ENCODE results near the gene ZSWIM9.

ZSWIM9 gene

DNA sequence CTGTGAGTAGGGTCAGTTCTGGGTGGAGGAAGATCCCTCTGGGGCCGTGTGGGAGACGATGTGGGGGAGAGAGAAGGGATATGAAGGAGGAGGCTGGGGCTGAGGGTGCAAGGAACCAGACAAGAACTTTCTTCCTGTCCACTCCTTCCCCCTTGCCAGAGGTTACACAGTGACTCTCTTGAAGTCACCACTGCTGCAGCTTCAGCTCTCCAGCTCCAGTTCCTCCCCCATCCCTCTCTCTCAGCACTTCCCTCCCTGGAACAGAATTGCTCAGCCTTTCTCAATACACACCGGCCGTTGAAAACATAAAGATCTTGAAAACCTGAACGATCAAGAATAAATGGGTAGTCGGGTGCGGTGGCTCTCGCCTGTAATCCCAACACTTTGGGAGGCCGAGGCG, 5.1 kb downstream of the ZSWIM9 start:
- Histone ChIP-seq H3K4me3 (ENCODE audit: low read length) (no peak overlapping the region), H3K27me3 (replicated peaks; ENCODE audit: control insufficient read depth, insufficient read depth, low read length) (no peaks in the 10 kb centered on the region), H3K9ac (ENCODE audit: low read length) (no peak overlapping the region), H3K36me3 (ENCODE audit: control insufficient read depth, insufficient read depth, low read length, severe bottlenecking) (peaks cover 7% of the 10 kb centered on the region), H3K4me1 (ENCODE audit: control insufficient read depth, insufficient read depth, low read length) (peaks cover 7% of the 10 kb centered on the region), H3K9me3 (ENCODE audit: control insufficient read depth, low read length) (no peaks in the 10 kb centered on the region)
- DNase-seq (ENCODE audit: low read depth) = no peak

- H3K9me3 ChIP-seq (ENCODE audit: control insufficient read depth, low read length) = peaks cover 2% of the 10 kb centered on the region
- H3K9ac ChIP-seq (ENCODE audit: low read length) = no peak overlapping the region
- H3K4me3 ChIP-seq (ENCODE audit: low read length) = no peak overlapping the region
- no peaks in the 10 kb centered on the region for H3K27me3 ChIP-seq (replicated peaks; ENCODE audit: control insufficient read depth, insufficient read depth, low read length)
- no peak for DNase-seq (ENCODE audit: low read depth)
- peaks cover 3% of the 10 kb centered on the region for H3K4me1 ChIP-seq (ENCODE audit: control insufficient read depth, insufficient read depth, low read length)
- H3K36me3 ChIP-seq (ENCODE audit: control insufficient read depth, insufficient read depth, low read length, severe bottlenecking) = peaks cover 7% of the 10 kb centered on the region
Observed at GRCh38 chr19:48176226-48176625, 5.7 kb downstream of the ZSWIM9 start.

GRCh38 chr19:48181505-48181904, 11.0 kb downstream of the ZSWIM9 start:
- no peaks in the 10 kb centered on the region for H3K4me1 ChIP-seq (ENCODE audit: control insufficient read depth, insufficient read depth, low read length)
- no peak for DNase-seq (ENCODE audit: low read depth)
- peaks cover 11% of the 10 kb centered on the region for H3K9me3 ChIP-seq (ENCODE audit: control insufficient read depth, low read length)
- H3K36me3 ChIP-seq (ENCODE audit: control insufficient read depth, insufficient read depth, low read length, severe bottlenecking) = no peaks in the 10 kb centered on the region
- no peak overlapping the region for H3K9ac ChIP-seq (ENCODE audit: low read length)
- H3K4me3 ChIP-seq (ENCODE audit: low read length) = no peak overlapping the region
- no peaks in the 10 kb centered on the region for H3K27me3 ChIP-seq (replicated peaks; ENCODE audit: control insufficient read depth, insufficient read depth, low read length)

DNA sequence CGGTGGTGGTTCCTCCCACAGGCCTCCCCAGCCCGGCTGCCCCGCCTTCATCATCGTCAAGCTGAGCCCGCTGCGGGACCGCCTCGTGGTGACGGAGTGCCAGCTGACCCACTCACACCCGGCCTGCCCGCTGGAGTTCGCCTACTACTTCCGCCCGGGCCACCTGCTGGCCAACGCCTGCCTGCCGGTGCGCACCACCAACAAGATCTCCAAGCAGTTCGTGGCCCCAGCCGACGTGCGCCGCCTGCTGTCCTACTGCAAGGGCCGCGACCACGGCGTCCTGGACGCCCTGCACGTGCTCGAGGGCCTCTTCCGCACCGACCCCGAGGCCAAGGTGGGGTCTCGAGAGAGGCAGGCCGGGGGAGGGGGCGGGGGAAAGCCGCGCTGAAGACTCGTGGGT, 12.0 kb downstream of the ZSWIM9 start:
- no peaks in the 10 kb centered on the region for H3K36me3 ChIP-seq (ENCODE audit: control insufficient read depth, insufficient read depth, low read length, severe bottlenecking)

DNA sequence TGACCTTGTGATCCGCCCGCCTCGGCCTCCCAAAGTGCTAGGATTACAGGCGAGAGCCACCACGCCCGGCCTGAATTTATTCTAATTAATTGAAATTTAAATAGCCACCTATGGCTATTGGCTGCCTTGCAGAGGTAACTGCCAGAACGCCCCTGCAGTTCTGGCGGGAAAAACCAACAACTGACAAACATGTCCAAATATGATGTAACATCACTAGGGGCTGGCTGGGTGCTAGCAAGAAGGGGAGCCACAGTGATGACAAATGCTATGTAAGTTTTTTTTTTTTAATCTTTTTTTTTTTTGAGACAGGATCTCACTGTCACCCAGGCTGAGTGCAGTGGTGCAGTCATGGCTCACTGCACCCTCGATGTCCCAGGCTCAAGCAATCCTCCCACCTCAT, 12.9 kb downstream of the ZSWIM9 start:
- DNase-seq (ENCODE audit: low read depth) = no peak
- no peak overlapping the region for H3K4me3 ChIP-seq (ENCODE audit: low read length)
- H3K36me3 ChIP-seq (ENCODE audit: control insufficient read depth, insufficient read depth, low read length, severe bottlenecking) = no peaks in the 10 kb centered on the region
- H3K4me1 ChIP-seq (ENCODE audit: control insufficient read depth, insufficient read depth, low read length) = no peaks in the 10 kb centered on the region
- H3K9me3 ChIP-seq (ENCODE audit: control insufficient read depth, low read length) = peaks cover 11% of the 10 kb centered on the region
- no peak overlapping the region for H3K9ac ChIP-seq (ENCODE audit: low read length)
- no peaks in the 10 kb centered on the region for H3K27me3 ChIP-seq (replicated peaks; ENCODE audit: control insufficient read depth, insufficient read depth, low read length)

More for the DNA sequence above, 12.0 kb downstream of the ZSWIM9 start:
- Histone ChIP-seq H3K9me3 (ENCODE audit: control insufficient read depth, low read length) (peaks cover 11% of the 10 kb centered on the region), H3K4me3 (ENCODE audit: low read length) (no peak overlapping the region), H3K4me1 (ENCODE audit: control insufficient read depth, insufficient read depth, low read length) (no peaks in the 10 kb centered on the region), H3K9ac (ENCODE audit: low read length) (no peak overlapping the region), H3K27me3 (replicated peaks; ENCODE audit: control insufficient read depth, insufficient read depth, low read length) (no peaks in the 10 kb centered on the region)
- no peak for DNase-seq (ENCODE audit: low read depth)

DNA sequence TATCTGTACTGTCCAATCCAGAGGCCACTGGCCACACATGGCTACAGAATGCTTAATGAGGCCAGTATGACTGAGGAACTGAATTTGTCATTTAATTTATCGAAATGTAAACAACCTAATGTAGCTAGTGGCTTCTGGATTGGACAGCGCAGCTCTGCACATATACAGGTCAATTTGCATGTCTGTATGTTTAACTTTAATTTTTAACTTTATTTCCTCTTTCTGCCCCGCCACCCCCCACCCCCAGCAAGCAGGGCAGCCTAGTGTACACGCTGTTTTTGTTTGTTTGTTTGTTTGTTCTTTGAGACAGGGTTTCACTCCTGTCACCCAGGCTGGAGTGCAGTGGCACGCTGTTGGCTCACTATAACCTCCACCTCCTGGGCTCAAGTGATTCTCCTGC, 15.5 kb downstream of the ZSWIM9 start:
- H3K9me3 ChIP-seq (ENCODE audit: control insufficient read depth, low read length) = peaks cover 11% of the 10 kb centered on the region
- no peak overlapping the region for H3K4me3 ChIP-seq (ENCODE audit: low read length)
- H3K4me1 ChIP-seq (ENCODE audit: control insufficient read depth, insufficient read depth, low read length) = no peaks in the 10 kb centered on the region
- H3K9ac ChIP-seq (ENCODE audit: low read length) = no peak overlapping the region
- H3K27me3 ChIP-seq (replicated peaks; ENCODE audit: control insufficient read depth, insufficient read depth, low read length) = no peaks in the 10 kb centered on the region
- no peaks in the 10 kb centered on the region for H3K36me3 ChIP-seq (ENCODE audit: control insufficient read depth, insufficient read depth, low read length, severe bottlenecking)
- no peak for DNase-seq (ENCODE audit: low read depth)

DNA sequence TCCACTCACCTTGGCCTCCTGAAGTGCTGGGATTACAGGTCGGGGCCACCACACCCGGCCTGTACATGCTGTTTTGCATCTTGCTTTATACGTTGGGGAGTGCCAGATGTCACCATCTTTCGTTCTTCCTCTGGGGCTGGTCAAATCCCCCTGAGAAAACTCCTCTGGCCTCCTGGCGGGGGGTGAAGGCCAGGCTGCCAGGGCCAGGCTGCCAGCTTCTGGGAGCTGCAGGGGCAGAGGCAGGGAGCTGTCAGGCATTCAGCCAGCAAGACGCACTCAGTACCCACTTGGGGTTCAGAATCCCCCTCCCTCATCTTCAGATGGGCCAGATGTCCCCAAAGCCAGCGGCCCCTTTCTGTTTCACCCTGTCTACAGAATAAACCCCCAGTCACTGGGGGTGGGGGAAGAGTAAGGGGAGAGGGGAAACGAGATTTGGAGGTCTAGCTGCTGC, 16.1 kb downstream of the ZSWIM9 start:
- H3K4me1 ChIP-seq (ENCODE audit: control insufficient read depth, insufficient read depth, low read length) = no peaks in the 10 kb centered on the region
- H3K4me3 ChIP-seq (ENCODE audit: low read length) = no peak overlapping the region
- peaks cover 5% of the 10 kb centered on the region for H3K9me3 ChIP-seq (ENCODE audit: control insufficient read depth, low read length)
- H3K27me3 ChIP-seq (replicated peaks; ENCODE audit: control insufficient read depth, insufficient read depth, low read length) = no peaks in the 10 kb centered on the region
- no peak overlapping the region for H3K9ac ChIP-seq (ENCODE audit: low read length)
- H3K36me3 ChIP-seq (ENCODE audit: control insufficient read depth, insufficient read depth, low read length, severe bottlenecking) = no peaks in the 10 kb centered on the region
- no peak for DNase-seq (ENCODE audit: low read depth)

- H3K4me3 ChIP-seq (ENCODE audit: low read length) = no peak overlapping the region
- H3K9ac ChIP-seq (ENCODE audit: low read length) = no peak overlapping the region
- H3K36me3 ChIP-seq (ENCODE audit: control insufficient read depth, insufficient read depth, low read length, severe bottlenecking) = no peaks in the 10 kb centered on the region
- no peak for DNase-seq (ENCODE audit: low read depth)
- H3K4me1 ChIP-seq (ENCODE audit: control insufficient read depth, insufficient read depth, low read length) = no peaks in the 10 kb centered on the region
- no peaks in the 10 kb centered on the region for H3K9me3 ChIP-seq (ENCODE audit: control insufficient read depth, low read length)
- no peaks in the 10 kb centered on the region for H3K27me3 ChIP-seq (replicated peaks; ENCODE audit: control insufficient read depth, insufficient read depth, low read length)
Observed at GRCh38 chr19:48190288-48190884, 19.9 kb downstream of the ZSWIM9 start.

GRCh38 chr19:48190885-48191284, 20.4 kb downstream of the ZSWIM9 start:
- Histone ChIP-seq H3K9me3 (ENCODE audit: control insufficient read depth, low read length) (no peaks in the 10 kb centered on the region), H3K4me1 (ENCODE audit: control insufficient read depth, insufficient read depth, low read length) (no peaks in the 10 kb centered on the region), H3K36me3 (ENCODE audit: control insufficient read depth, insufficient read depth, low read length, severe bottlenecking) (no peaks in the 10 kb centered on the region), H3K4me3 (ENCODE audit: low read length) (no peak overlapping the region), H3K27me3 (replicated peaks; ENCODE audit: control insufficient read depth, insufficient read depth, low read length) (no peaks in the 10 kb centered on the region), H3K9ac (ENCODE audit: low read length) (no peak overlapping the region)
- no peak for DNase-seq (ENCODE audit: low read depth)

GRCh38 chr19:48192750-48193149, 22.3 kb downstream of the ZSWIM9 start:
- H3K36me3 ChIP-seq (ENCODE audit: control insufficient read depth, insufficient read depth, low read length, severe bottlenecking) = no peaks in the 10 kb centered on the region
- no peak for DNase-seq (ENCODE audit: low read depth)

GRCh38 chr19:48194041-48194843, 23.8 kb downstream of the ZSWIM9 start:
- H3K36me3 ChIP-seq (ENCODE audit: control insufficient read depth, insufficient read depth, low read length, severe bottlenecking) = no peaks in the 10 kb centered on the region
- no peaks in the 10 kb centered on the region for H3K27me3 ChIP-seq (replicated peaks; ENCODE audit: control insufficient read depth, insufficient read depth, low read length)
- H3K4me3 ChIP-seq (ENCODE audit: low read length) = no peak overlapping the region
- peak; percentile 21 for DNase-seq (ENCODE audit: low read depth)
- H3K9me3 ChIP-seq (ENCODE audit: control insufficient read depth, low read length) = no peaks in the 10 kb centered on the region
- H3K9ac ChIP-seq (ENCODE audit: low read length) = no peak overlapping the region
- no peaks in the 10 kb centered on the region for H3K4me1 ChIP-seq (ENCODE audit: control insufficient read depth, insufficient read depth, low read length)

More at GRCh38 chr19:48192750-48193149, 22.3 kb downstream of the ZSWIM9 start:
- Histone ChIP-seq H3K4me3 (ENCODE audit: low read length) (no peak overlapping the region), H3K9ac (ENCODE audit: low read length) (no peak overlapping the region), H3K9me3 (ENCODE audit: control insufficient read depth, low read length) (no peaks in the 10 kb centered on the region), H3K27me3 (replicated peaks; ENCODE audit: control insufficient read depth, insufficient read depth, low read length) (no peaks in the 10 kb centered on the region), H3K4me1 (ENCODE audit: control insufficient read depth, insufficient read depth, low read length) (no peaks in the 10 kb centered on the region)
